K562 (cell line): ENCODE results near the gene RCHY1. TPM values are rescaled to one million over a fixed set of nuclear protein-coding genes. Genes with fewer than 3 reads are reported as not detected.
A peak's percentile ranks its signal among the peaks of the same experiment; 100 is the strongest.

Experiments used
- ATAC-seq: fragments of 200-7000 bp; cut with Tn5 transposase; 3 replicates; pipeline ENCODE4 v1.9.1; 2020; ENCODE audit warnings: moderate library complexity
- BruUV-seq: library from RNA; stranded (reverse); fragments of 400-500 nt; replicated peaks from 2 replicates; lab custom pipeline; 2021; lab: Mats Ljungman, UMichigan
- CTCF ChIA-PET: fragments of 300-600 bp; formaldehyde crosslinking; extraction: SDS; loops from one replicate; lab custom pipeline; 2021; ENCODE audit warnings: low intra/inter-chr PET ratio; lab: Yijun Ruan, JAX
- POLR2A ChIA-PET: fragments of 300-600, 350-650 bp; sonication (Branson Sonifier 250); formaldehyde crosslinking; extraction: SDS; loops from one replicate; lab custom pipeline; 2021; ENCODE audit warnings: antibody characterized with exemption, inconsistent platforms; lab: Yijun Ruan, JAX
- DNase-seq, 4 experiments: peaks; one replicate each; pipeline versions ENCODE4 v3.0.0 to v3.0.0-alpha.2; 2011 to 2018; ENCODE audit warnings: low spot score in 3 of 4, mixed read lengths in 3 of 4; ENCODE audit errors: extremely low read depth in 1 of 4
- FAIRE-seq: peaks from 2 replicates; lab custom pipeline; 2011; peaks lifted over from hg19 to GRCh38; lab: Jason Lieb, UNC
- H2AFZ ChIP-seq: 2 replicates; pipeline ENCODE4 v1.6.0; 2011; ENCODE audit warnings: low read depth, low read length, control low read depth, inconsistent platforms
- H3K27ac ChIP-seq: fragments of 200-600 bp; 3 replicates; pipeline ENCODE4 v1.8.0; 2011; ENCODE audit warnings: low read depth, mild to moderate bottlenecking, control low read depth, inconsistent platforms, low read length, moderate library complexity, mixed read lengths; ENCODE audit errors: extremely low read depth
- H3K27me3 ChIP-seq, 2 experiments: fragments of 300-600 bp in 1 of 2; 2 replicates in 1 of 2; 3 replicates in 1 of 2; pipeline versions ENCODE4 v1.6.0 to v1.8.0; 2011; ENCODE audit warnings: inconsistent platforms in 2 of 2, low read length in 2 of 2, mild to moderate bottlenecking in 1 of 2, mixed read lengths in 1 of 2, moderate library complexity in 1 of 2; ENCODE audit not compliant: control insufficient read depth in 2 of 2, insufficient read depth in 2 of 2
- H3K36me3 ChIP-seq: fragments of 300-600 bp; 3 replicates; pipeline ENCODE4 v1.8.0; 2011; ENCODE audit warnings: mild to moderate bottlenecking, low read length, inconsistent platforms; ENCODE audit not compliant: control insufficient read depth, insufficient read depth
- H3K4me1 ChIP-seq, 2 experiments: fragments of 200-600 bp in 1 of 2; replicated peaks in 1 of 2; 2 replicates in 1 of 2; 3 replicates in 1 of 2; pipeline versions ENCODE4 v1.5.1 to v1.8.0; 2011; ENCODE audit warnings: inconsistent platforms in 2 of 2, low read length in 2 of 2, mild to moderate bottlenecking in 1 of 2, mixed read lengths in 1 of 2, moderate library complexity in 1 of 2; ENCODE audit not compliant: control insufficient read depth in 2 of 2, insufficient read depth in 2 of 2
- H3K4me2 ChIP-seq: 2 replicates; pipeline ENCODE4 v1.6.1; 2011; ENCODE audit warnings: low read length, control low read depth, inconsistent platforms, mixed read lengths; ENCODE audit not compliant: insufficient read depth
- H3K4me3 ChIP-seq: fragments of 200-600 bp; sonication (generic), shearing (Covaris generic); 2 replicates; pipeline ENCODE4 v1.5.1; 2016; ENCODE audit warnings: control low read depth, inconsistent platforms
- H3K79me2 ChIP-seq: fragments of 200-600 bp; 3 replicates; pipeline ENCODE4 v1.8.0; 2011; ENCODE audit warnings: low read length, inconsistent platforms; ENCODE audit not compliant: control insufficient read depth, insufficient read depth
- H3K9ac ChIP-seq, 2 experiments: 2 replicates each; pipeline versions ENCODE4 v1.6.0 to v1.6.1; 2011; ENCODE audit warnings: low read depth in 2 of 2, low read length in 2 of 2, control low read depth in 1 of 2, inconsistent platforms in 1 of 2, mild to moderate bottlenecking in 1 of 2, mixed read lengths in 1 of 2; ENCODE audit not compliant: insufficient read depth in 1 of 2
- H3K9me1 ChIP-seq: one replicate; pipeline ENCODE4 v1.6.0; 2011; ENCODE audit warnings: inconsistent platforms, mild to moderate bottlenecking, low read length, moderate library complexity; ENCODE audit not compliant: control insufficient read depth, insufficient read depth
- H3K9me3 ChIP-seq: replicated peaks from 2 replicates; pipeline ENCODE4 v1.5.1; 2011; ENCODE audit warnings: low read depth, low read length, inconsistent platforms; ENCODE audit not compliant: control insufficient read depth, insufficient read depth
- H4K20me1 ChIP-seq: replicated peaks from 2 replicates; pipeline ENCODE4 v1.6.1; 2011; ENCODE audit warnings: low read length, inconsistent platforms, mixed read lengths; ENCODE audit not compliant: control insufficient read depth, insufficient read depth
- BRD4 ChIP-seq: fragments of 200-600 bp; sonication (generic); IDR thresholded peaks from 2 replicates; pipeline ENCODE4 v1.6.1; 2017; ENCODE audit warnings: inconsistent platforms
- CC2D1A ChIP-seq: fragments of 450-650 bp; IDR thresholded peaks from 2 replicates; pipeline ENCODE4 v1.6.1; 2017; ENCODE audit warnings: mild to moderate bottlenecking
- CHD2 ChIP-seq: IDR thresholded peaks from 2 replicates; pipeline ENCODE4 v1.6.1; 2011; ENCODE audit warnings: low read depth, low read length
- EHMT2 ChIP-seq: fragments of 450-650 bp; IDR thresholded peaks from 2 replicates; pipeline ENCODE4 v1.6.1; 2018; ENCODE audit warnings: antibody characterized with exemption
- ETV5 ChIP-seq: sonication (generic); formaldehyde crosslinking; IDR thresholded peaks from 2 replicates; pipeline ENCODE4 v1.4.0; 2020; ENCODE audit warnings: low read depth, mild to moderate bottlenecking, missing genetic modification reagents
- HDAC8 ChIP-seq: fragments of 450-650 bp; IDR thresholded peaks from 2 replicates; pipeline ENCODE4 v1.6.1; 2016; ENCODE audit warnings: mild to moderate bottlenecking, missing genetic modification characterization, moderate library complexity, missing compliant biosample characterization
- NR3C1 ChIP-seq: sonication (generic); formaldehyde crosslinking; IDR thresholded peaks from 2 replicates; pipeline ENCODE4 v1.8.1; 2022; ENCODE audit warnings: missing genetic modification reagents
- RCOR1 ChIP-seq, 2 experiments: IDR thresholded peaks; 2 replicates each; pipeline ENCODE4 v1.6.1; 2012; ENCODE audit warnings: low read depth in 2 of 2, low read length in 2 of 2, borderline replicate concordance in 1 of 2, improper control_type of control experiment in 1 of 2
- ZNF717 ChIP-seq: fragments of 250-450 bp; sonication (Bioruptor Pico); IDR thresholded peaks from 2 replicates; pipeline ENCODE4 v1.5.0; 2021
- ZNF75A ChIP-seq: fragments of 450-650 bp; formaldehyde crosslinking; IDR thresholded peaks from 2 replicates; pipeline ENCODE4 v1.4.0; 2020; ENCODE audit warnings: mild to moderate bottlenecking
- ZNF764 ChIP-seq: fragments of 250-450 bp; sonication (Bioruptor Pico); IDR thresholded peaks from 2 replicates; pipeline ENCODE4 v1.4.0; 2020; ENCODE audit warnings: low read depth, mild to moderate bottlenecking, moderate library complexity
- WGBS: fragments of 100-300 bp; shearing (Covaris generic); methylation state at CpG from one replicate; pipeline ENCODE4 v1.1.6; 2016; ENCODE audit warnings: low coverage, mixed read lengths; ENCODE audit not compliant: insufficient coverage; ENCODE audit errors: missing lambda C conversion rate; 5-methylcytosine and 5-hydroxymethylcytosine counted together
- in situ Hi-C: fragments of 300-500 bp; cut with MboI; formaldehyde crosslinking; loops from 4 replicates; pipeline ENCODE4 v1.15.0; 2018; ENCODE audit warnings: inconsistent platforms, mixed read lengths
- intact Hi-C: fragments of 100-400 bp; cut with micrococcal nuclease; formaldehyde crosslinking; loops from 2 replicates; pipeline ENCODE4 v1.14.2; 2022
- polyA plus RNA-seq, 8 experiments: library from polyadenylated mRNA; depleted of rRNA in 4 of 8; stranded (reverse) in 5 of 8; unstranded in 3 of 8; fragments of >200 nt; fragmentation: Nextera tagmentation in 2 of 8; fragmentation: Illumina TruSeq in 1 of 8; extraction: Ambion mirVana in 2 of 8; extraction: Trizol in 1 of 8; gene quantifications; 2 replicates each; pipeline versions ENCODE4 v1.2.1 to v1.2.3, GENCODE V29; 2011 to 2014; ENCODE audit warnings: inconsistent platforms in 1 of 8, missing spikeins in 1 of 8
- total RNA-seq, 7 experiments: library from RNA; depleted of rRNA in 6 of 7; stranded (reverse); fragments of >200 nt in 6 of 7; fragmentation: Illumina TruSeq in 2 of 7; extraction: Trizol in 2 of 7; gene quantifications; 2 replicates each; pipeline versions ENCODE4 v1.2.1 to v1.2.3, GENCODE V29; 2011 to 2021; ENCODE audit warnings: low replicate concordance in 1 of 7
- TF ChIP-seq, protein P1 (sequence below), 2 experiments: fragments of 450-650 bp in 1 of 2; sonication (generic) in 1 of 2; formaldehyde crosslinking; conservative IDR thresholded peaks; 2 replicates each; pipeline versions ENCODE4 v1.4.0 to v1.8.1; 2020 to 2022; ENCODE audit warnings: mild to moderate bottlenecking in 1 of 2, missing genetic modification reagents in 1 of 2
- TF ChIP-seq, protein P2 (sequence below): fragments of 450-650 bp; formaldehyde crosslinking; IDR thresholded peaks from 2 replicates; pipeline ENCODE4 v1.4.0; 2022; ENCODE audit warnings: missing genetic modification characterization
- TF ChIP-seq, protein P3 (sequence below): fragments of 450-650 bp; formaldehyde crosslinking; IDR thresholded peaks from 2 replicates; pipeline ENCODE4 v1.4.0; 2022; ENCODE audit warnings: mild to moderate bottlenecking, moderate library complexity

The RCHY1 gene
- total and polyA plus RNA-seq, 9 of the 15 experiments (the other 6 are each of a cell fraction or from before 2014, with no cell fraction given): 27.3 to 85.1 (median 45.9) TPM

DNA sequence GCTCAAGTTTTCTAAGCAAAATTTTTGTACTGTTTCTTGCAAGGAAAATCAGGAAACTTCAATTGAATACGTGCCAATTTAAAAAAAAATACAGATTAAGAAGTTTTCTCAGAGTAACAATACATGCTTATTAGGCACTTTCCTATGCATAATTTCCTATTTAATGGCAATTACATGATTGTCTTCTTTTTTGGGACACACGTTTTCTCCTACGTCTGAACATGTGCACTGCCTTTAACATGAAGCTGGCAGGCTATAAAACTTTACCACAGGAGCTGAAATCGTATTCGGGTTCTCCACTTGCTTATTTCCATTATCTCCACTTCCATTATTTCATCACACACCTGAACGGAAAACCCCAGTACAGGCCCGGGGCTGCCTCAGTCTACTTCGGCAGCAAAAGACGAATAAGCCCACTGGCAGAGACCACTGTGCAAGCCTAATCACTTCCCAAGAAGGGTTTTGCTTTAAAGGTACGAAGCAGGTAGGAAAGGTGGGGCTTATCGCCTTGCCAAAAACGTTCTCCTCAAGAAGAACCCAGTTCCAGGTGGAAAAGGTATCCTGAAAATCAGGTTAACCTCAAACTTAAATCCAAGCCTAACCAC is 575 bp downstream of the RCHY1 start (continued):
- TF ChIP-seq, protein P1, sequence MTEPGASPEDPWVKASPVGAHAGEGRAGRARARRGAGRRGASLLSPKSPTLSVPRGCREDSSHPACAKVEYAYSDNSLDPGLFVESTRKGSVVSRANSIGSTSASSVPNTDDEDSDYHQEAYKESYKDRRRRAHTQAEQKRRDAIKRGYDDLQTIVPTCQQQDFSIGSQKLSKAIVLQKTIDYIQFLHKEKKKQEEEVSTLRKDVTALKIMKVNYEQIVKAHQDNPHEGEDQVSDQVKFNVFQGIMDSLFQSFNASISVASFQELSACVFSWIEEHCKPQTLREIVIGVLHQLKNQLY (CRISPR knock-in tag; conservative IDR thresholded peaks at IDR 0.05): no peak

DNA sequence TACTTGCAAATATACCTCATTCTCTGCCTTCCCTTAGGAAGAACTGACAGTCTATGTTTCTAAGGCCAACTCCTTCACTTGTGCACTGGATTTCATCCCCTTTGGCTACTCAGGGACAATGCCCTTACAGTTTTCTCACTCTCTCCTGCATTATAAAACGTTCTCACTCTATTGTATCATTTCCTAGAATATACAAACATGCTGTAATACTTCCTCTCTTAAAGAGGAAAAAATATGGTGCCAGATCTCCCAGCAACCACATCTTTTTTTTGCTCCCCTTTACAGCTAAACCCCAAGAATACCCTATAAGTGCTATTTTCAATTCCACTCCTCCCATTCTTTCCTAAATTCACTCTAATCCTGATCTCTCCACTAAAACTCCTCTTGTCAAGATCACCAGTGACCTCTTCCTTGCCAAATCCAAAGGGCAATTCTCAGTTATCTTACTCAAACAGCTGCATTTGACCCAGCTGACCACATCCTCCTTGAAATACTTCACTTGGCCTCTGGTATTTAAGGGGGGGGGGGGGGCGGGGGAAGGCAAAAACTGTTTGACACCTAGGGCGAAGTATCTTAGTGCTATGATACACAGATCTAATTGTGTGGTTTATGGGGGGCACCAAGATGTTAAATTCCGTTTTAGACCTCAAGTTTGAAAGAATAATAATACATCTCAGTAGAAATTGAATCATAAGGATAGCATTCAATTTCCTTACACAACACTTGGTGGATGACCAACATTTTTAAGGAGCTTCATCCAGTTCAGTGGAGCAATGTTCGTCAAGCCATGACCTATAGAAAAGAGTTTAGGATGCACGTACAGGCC is 1.6 kb downstream of the RCHY1 start:
- BruUV-seq: no TSS peak
- H3K9me3 ChIP-seq: peaks cover 6% of the 10 kb centered on the region; the same call in 1 of the 2 replicates
- H2AFZ ChIP-seq: peak overlapping the region; percentile 97; the same call in 1 of the 2 replicates
- in situ Hi-C loops: no loop called here
- no peaks in the 10 kb centered on the region for H3K27me3 ChIP-seq
- FAIRE-seq: peak; percentile 85
- no peaks in the 10 kb centered on the region for H3K9me1 ChIP-seq
- H3K36me3 ChIP-seq: peaks cover 34% of the 10 kb centered on the region
- H4K20me1 ChIP-seq: peaks cover 10% of the 10 kb centered on the region; the same call in 1 of the 2 replicates
- H3K9ac ChIP-seq: peak overlapping the region in 1 of 2 experiments; percentile 97; a peak in 2 of 4 replicates
- H3K4me3 ChIP-seq: peak overlapping the region; percentile 56
- 0% methylated on average over 6 of the region's 6 CpGs for WGBS
- peak; percentile 31 for ATAC-seq
- DNase-seq: peak; percentile 57 to 89 (median 68)
- CTCF ChIA-PET: no interaction called here
- POLR2A ChIA-PET: interaction anchor here (0.6 to 1.2 kb wide), 4 partner anchors 15 to 284 kb away, joined by 3 to 6 read pairs (median 5); no protein-coding TSS in a partner anchor
- peak overlapping the region; percentile 95 for H3K27ac ChIP-seq
- H3K4me1 ChIP-seq: peaks cover 0 to 18% of the 10 kb centered on the region in 2 experiments; a peak in 4 of 5 replicates
- H3K79me2 ChIP-seq: peaks cover 77% of the 10 kb centered on the region
- peak overlapping the region; percentile 92 for H3K4me2 ChIP-seq
- intact Hi-C loops: loop anchor here (5.0 kb wide), 1 partner anchor 210 kb away; the partner anchor contains the start of gene USO1
- TF ChIP-seq NR3C1 (no peak), RCOR1 (IDR thresholded peaks at IDR 0.05; ENCODE audit: borderline replicate concordance in 1 of 2, low read depth in 2 of 2, low read length in 2 of 2) (peak in 1 of 2 experiments; percentile 95; a peak in 3 of 4 replicates), CHD2 (no peak), ZNF75A (CRISPR knock-in tag) (no peak), EHMT2 (0 out of 2 replicates have a peak, but pooled peaks have one; percentile 41), CC2D1A (peak; percentile 32; the same call in 1 of the 2 replicates), BRD4 (no peak), HDAC8 (tag) (no peak), ETV5 (CRISPR knock-in tag) (0 out of 2 replicates have a peak, but pooled peaks have one; percentile 53), ZNF764 (peak; percentile 19; the same call in 1 of the 2 replicates), ZNF717 (CRISPR knock-in tag) (no peak)
- TF ChIP-seq, protein P2, sequence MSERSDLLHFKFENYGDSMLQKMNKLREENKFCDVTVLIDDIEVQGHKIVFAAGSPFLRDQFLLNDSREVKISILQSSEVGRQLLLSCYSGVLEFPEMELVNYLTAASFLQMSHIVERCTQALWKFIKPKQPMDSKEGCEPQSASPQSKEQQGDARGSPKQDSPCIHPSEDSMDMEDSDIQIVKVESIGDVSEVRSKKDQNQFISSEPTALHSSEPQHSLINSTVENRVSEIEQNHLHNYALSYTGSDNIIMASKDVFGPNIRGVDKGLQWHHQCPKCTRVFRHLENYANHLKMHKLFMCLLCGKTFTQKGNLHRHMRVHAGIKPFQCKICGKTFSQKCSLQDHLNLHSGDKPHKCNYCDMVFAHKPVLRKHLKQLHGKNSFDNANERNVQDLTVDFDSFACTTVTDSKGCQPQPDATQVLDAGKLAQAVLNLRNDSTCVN: no peak
- TF ChIP-seq, protein P3, sequence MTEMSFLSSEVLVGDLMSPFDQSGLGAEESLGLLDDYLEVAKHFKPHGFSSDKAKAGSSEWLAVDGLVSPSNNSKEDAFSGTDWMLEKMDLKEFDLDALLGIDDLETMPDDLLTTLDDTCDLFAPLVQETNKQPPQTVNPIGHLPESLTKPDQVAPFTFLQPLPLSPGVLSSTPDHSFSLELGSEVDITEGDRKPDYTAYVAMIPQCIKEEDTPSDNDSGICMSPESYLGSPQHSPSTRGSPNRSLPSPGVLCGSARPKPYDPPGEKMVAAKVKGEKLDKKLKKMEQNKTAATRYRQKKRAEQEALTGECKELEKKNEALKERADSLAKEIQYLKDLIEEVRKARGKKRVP: no peak
